IPS-NIHi7 (cell line): ENCODE measurements around the gene BLOC1S5.
"Not testable (repeated sequence)": the region's sequence is repeated elsewhere in the genome, so short reads cannot be mapped to it uniquely, and the experiment has no call there.

ENCODE experiments used
- DNase-seq: peaks from one replicate; pipeline ENCODE4 v3.0.0; 2012; ENCODE audit warnings: mixed read lengths; ENCODE audit errors: extremely low spot score

The BLOC1S5 gene

DNA sequence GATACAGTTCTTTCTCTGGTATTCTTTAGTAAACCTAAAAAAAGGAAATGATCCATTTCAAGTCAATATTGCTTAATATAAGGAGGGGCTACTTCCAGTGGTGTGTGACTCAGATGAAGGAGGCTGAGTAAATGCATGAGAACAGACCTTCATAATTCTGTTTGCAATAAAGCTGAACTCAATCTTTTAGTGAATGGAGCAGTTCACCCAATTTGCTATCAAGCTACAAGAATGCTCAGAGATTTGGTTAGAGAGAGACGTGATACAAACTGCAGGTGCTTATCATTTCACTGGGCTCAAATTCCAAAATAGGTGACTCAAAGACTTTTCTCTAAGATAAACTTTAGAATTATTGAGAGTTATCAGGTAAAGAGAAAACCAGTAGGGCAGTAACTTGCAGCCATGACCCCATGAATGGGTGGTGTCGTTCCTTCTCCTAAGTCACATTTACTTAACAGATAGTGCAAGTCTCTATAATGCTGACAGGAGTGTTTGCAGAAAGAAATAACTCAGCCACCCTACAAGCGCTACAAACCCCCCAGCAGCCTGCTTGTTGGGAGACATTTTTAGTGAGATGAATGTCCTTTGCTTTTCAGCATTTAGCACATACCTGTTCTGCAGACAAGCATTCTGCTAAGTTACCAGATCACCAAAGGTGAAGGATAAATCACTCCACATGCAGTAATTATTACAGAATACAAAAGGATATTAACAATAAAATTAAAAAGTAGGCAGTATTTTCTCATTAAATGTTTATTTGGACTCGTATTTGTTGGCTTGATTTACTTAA is 16.4 kb upstream of the BLOC1S5 start:
- DNase-seq, result no peak

- no peak for DNase-seq
These were observed 14.9 kb upstream of the BLOC1S5 start for GRCh38 chr6:8079126-8079525.

GRCh38 chr6:8077991-8078390 is 13.8 kb upstream of the BLOC1S5 start:
- no peak for DNase-seq

- DNase-seq, result no peak
These were observed 11.5 kb upstream of the BLOC1S5 start for GRCh38 chr6:8075704-8076103.

- DNase-seq, result no peak
These were observed 11.0 kb upstream of the BLOC1S5 start for GRCh38 chr6:8075185-8075584.

DNA sequence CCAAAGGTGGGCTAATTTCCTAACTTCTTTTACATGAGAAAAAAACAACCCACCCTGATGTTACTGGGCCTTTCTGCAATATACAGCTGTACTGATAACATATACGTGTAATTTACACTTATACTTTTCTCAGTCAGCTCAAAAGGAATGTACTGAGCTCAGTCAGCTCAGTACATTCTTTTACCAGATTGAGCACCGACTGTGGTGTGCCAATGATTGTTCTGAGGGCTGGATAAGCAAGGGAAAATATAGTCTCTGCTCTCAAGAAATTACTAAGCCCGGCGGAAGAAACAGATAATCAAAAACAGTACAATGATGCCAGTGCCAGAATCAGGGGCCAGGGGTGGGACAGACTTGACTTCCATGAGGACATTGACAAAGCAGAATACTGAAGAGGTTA is 10.0 kb upstream of the BLOC1S5 start:
- no peak for DNase-seq

- no peak for DNase-seq
These were observed 9.6 kb upstream of the BLOC1S5 start for GRCh38 chr6:8073758-8074157.

GRCh38 chr6:8070718-8071117 is 6.5 kb upstream of the BLOC1S5 start:
- DNase-seq, result no peak

- no peak for DNase-seq
These were observed 5.6 kb upstream of the BLOC1S5 start for GRCh38 chr6:8069631-8070284.

DNA sequence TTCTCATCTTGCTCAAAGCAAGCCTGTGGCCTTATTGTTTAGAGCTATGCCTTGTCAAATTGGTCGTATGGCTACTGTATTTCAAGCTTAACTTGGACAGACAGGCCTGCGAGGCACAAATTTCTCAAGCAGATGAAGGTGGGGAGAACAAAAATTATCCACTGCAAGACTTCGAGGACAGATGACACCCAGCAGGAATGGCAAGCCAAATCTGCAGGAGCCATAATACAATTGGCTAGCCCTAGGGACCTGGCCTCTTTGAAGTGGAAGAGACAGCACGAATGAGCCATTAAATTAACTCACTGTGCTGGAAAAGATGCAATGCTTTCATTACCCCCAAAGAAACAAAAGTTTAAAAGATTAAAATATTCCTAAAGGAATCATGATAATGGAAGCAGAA is 5.0 kb upstream of the BLOC1S5 start:
- DNase-seq, result no peak

DNA sequence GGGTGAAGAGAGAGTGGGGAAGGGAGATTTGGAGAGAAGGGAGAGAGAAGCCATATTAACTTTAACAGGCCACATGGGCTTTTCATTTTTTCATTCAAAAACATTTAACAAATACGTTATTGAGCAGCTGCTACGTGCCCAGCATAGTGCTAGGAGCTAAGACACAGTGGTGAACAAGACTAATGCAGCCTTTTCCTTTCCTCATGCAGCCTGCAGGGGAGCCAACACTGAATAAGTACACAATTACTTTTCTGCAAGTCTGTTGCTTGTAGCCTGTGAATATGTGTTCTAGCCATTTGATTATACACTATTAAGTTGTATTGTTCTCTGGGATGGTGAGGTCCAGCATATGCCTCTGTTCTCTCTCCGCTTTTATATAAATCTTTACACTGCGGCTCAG is 1.9 kb upstream of the BLOC1S5 start:
- DNase-seq, result no peak

DNA sequence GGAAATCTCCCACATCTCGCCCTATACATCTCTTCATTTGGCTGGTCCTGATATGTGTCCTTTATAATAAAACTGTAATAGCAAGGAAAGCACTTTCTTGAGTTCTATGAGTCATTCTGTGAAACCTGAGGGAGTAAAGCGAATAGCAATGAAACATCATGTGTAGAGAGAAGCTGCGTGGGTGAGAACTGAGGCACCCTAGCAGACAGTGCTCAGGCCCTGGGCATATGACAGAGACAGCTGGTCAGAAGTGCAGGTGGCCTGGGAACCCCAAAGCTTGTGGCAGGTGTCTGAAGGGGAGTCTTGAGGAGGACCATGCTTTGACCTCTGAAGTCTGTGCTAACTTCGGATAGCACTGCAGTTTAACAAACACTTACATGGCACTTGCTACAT is 1.3 kb upstream of the BLOC1S5 start:
- DNase-seq, result no peak

DNA sequence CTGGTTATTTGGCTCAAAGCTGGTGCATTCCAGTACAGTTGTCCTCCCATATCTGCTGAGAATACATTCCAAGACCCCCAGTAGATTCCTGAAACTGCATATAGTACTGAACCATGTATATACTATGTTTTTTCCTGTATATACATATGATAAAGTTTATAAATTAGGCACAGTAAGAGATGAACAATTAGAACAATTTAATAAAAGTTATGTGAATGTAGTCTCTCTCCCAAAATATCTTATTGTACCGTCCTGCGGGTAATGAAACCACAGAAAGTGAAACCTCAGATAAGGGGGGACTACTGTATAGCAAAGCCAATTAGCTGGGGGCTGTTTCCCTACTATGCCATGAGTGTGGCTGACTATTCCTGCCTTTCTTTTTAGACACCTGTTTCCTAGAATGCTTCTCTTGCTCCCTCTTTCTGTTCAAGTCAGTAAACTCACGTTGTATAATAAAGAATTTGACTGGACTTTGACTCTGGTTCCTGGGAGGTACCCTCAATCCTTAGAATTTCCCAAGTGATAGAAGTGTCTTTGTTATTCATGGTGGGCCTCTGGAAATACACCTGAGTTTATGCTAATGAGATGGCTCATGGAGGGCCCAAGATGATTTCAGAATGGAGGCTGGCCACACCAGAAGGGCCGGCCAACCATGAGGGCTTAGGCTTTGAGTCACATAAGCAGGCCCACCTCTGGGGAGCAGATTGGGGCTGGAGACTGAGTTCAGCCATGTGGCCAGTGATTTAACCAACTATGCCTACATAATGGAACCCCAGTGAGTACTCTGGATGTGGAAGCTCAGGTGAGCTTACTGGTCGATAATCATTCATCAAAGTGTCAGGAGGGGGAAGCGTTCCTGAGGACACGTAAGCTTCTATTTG is 689 bp upstream of the BLOC1S5 start:
- DNase-seq, result no peak

DNA sequence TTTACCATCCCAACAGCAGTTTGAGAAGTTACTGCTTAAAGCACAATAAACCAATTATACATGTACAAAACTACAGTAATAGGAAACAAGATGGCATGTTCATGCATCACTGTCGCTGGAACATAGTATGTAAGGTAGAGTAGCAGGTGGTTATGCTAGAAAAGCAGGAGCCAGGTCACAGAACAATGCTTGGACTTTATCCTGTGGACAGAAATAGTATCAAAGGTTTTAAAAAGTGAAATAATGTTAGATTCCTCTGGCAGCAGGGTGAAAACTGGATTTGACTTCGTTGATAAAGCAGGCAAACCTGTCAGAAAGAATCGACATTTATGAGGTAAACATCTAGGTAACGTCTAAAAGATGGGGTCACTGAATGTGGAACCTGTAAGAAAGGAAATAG is 2.5 kb downstream of the BLOC1S5 start:
- DNase-seq, result no peak

DNA sequence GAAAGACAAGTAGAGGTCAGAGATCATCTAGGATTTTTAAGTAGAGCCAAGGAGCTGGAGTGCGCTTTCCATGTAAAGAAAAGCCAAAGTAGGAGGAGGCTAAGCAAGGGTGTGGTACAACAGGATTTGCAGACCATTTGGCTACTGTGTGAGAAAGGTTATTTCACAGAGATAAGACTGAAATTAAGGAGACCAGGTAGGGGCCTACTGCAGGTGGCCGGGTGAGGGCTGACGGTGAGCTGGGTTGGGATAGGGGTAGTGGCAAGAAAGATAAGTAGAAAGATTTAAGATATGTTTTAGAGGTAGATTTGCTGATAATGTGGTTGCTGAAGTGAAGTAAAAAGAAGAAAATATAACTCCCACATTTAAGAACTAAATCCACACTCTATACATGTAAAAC is 3.8 kb downstream of the BLOC1S5 start:
- DNase-seq, result no peak

DNA sequence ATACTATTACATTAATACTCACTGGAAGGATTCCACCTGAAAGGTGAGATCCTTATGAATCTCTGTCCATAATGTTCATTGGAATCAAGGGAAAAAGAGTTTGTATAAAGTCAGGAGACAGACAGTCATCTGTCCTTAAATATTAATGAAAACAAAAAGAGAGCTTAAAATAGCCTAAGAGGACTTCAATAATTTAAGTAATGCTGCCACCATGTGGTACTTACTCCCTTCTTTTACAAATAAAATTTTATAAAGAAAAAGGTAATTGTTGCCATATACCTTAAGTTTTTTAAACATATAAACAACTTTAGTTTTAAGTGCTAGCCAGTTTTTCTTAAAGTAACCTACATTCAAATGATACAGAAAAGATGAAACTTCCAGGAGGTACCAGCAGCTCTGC is 5.1 kb downstream of the BLOC1S5 start:
- DNase-seq, result no peak

GRCh38 chr6:8057793-8058192 is 6.4 kb downstream of the BLOC1S5 start:
- no peak for DNase-seq

DNA sequence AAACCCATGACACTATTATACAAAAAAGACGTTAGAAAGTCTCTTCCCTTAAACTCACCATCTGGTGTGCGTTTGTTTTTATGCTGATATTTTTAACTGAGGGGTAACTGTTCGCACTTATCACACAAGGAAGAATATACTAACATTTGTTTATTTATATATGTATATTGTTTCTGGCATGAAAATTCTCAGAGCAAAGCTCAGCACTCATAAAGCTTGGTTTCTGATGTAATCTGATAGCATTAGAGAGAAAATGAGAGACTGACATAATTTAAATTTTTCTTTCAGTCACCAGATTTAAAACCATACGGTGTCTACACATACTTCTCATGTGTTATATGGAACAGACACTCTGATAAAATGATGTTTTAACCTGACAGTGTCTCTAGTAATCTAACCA is 6.9 kb downstream of the BLOC1S5 start:
- DNase-seq, result no peak

- no peak for DNase-seq
These were observed 9.9 kb downstream of the BLOC1S5 start for GRCh38 chr6:8054276-8054675.

- DNase-seq, result no peak
These were observed 16.5 kb downstream of the BLOC1S5 start for GRCh38 chr6:8047541-8048292.

DNA sequence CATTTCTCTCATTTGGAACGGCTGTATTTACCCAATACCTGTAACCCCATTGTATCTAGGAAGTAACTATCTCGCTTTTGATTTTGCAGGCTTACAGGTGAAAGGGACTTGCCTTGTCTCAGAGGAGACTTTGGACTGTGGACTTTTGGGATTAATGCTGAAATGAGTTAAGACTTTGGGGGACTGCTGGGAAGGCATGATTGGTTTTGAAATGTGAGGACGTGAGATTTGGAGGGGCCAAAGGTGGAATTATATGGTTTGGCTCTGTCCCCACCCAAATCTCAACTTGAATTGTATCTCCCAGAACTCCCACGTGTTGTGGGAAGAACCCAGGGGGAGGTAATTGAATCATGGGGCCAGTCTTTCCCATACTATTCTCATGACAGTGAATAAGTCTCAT is 18.4 kb downstream of the BLOC1S5 start:
- not testable (repeated sequence) for DNase-seq

GRCh38 chr6:8043221-8043620 is 21.0 kb downstream of the BLOC1S5 start:
- no peak for DNase-seq
